K562 (cell line): Measurements from ENCODE around the gene HPSE2.

Source experiments
- ARID1B ChIP-seq: fragments of 450-650 bp; IDR thresholded peaks from 2 replicates; pipeline ENCODE4 v1.6.1; 2016; ENCODE audit warnings: antibody characterized with exemption, mild to moderate bottlenecking, inconsistent platforms
- CTCF ChIP-seq, 3 experiments: IDR thresholded peaks in 2 of 3; conservative IDR thresholded peaks in 1 of 3; 2 replicates each; pipeline ENCODE4 v1.5.1; 2011 to 2012; ENCODE audit warnings: low read length in 3 of 3, mild to moderate bottlenecking in 3 of 3, control low read depth in 2 of 3, improper control_type of control experiment in 1 of 3, inconsistent platforms in 1 of 3, low read depth in 1 of 3, mixed read lengths in 1 of 3, moderate library complexity in 1 of 3; ENCODE audit not compliant: insufficient read depth in 2 of 3
- ETV6 ChIP-seq, 3 experiments: fragments of 150-350 bp in 1 of 3; sonication (generic) in 1 of 3; formaldehyde crosslinking in 1 of 3; IDR thresholded peaks; 2 replicates each; pipeline versions ENCODE4 v1.6.1 to v1.8.0; 2014 to 2022; ENCODE audit warnings: borderline replicate concordance in 2 of 3, low read depth in 2 of 3, antibody characterized with exemption in 1 of 3, low read length in 1 of 3, mild to moderate bottlenecking in 1 of 3, missing genetic modification reagents in 1 of 3
- HOMEZ ChIP-seq: fragments of 250-450 bp; sonication (Bioruptor Pico); IDR thresholded peaks from 2 replicates; pipeline ENCODE4 v1.4.0; 2020; ENCODE audit warnings: mild to moderate bottlenecking, moderate library complexity
- MAZ ChIP-seq, 2 experiments: fragments of 450-650 bp in 1 of 2; sonication (generic) in 1 of 2; formaldehyde crosslinking; IDR thresholded peaks in 1 of 2; conservative IDR thresholded peaks in 1 of 2; 2 replicates each; pipeline versions ENCODE4 v1.4.0 to v1.5.0; 2020; ENCODE audit warnings: mild to moderate bottlenecking in 1 of 2, missing genetic modification reagents in 1 of 2
- POLR2A ChIP-seq: fragments of 450-650 bp; conservative IDR thresholded peaks from 2 replicates; pipeline ENCODE4 v1.6.1; 2016
- TF ChIP-seq, protein P1 (sequence below), 2 experiments: IDR thresholded peaks; 2 replicates each; pipeline ENCODE4 v1.6.1; 2011; ENCODE audit warnings: borderline replicate concordance in 1 of 2, control low read depth in 1 of 2, low read depth in 1 of 2, low read length in 1 of 2, mild to moderate bottlenecking in 1 of 2, mixed read lengths in 1 of 2, moderate library complexity in 1 of 2; ENCODE audit not compliant: insufficient read depth in 1 of 2, insufficient read length in 1 of 2, poor library complexity in 1 of 2, severe bottlenecking in 1 of 2; ENCODE audit errors: extremely low read depth in 1 of 2
- TF ChIP-seq, protein P2 (sequence below), 2 experiments: IDR thresholded peaks; 2 replicates each; pipeline ENCODE4 v1.6.1; 2012; ENCODE audit warnings: improper control_type of control experiment in 2 of 2, low read depth in 2 of 2, low read length in 2 of 2, borderline replicate concordance in 1 of 2
- TF ChIP-seq, protein P3 (sequence below): fragments of 250-450 bp; sonication (Bioruptor Pico); IDR thresholded peaks from 2 replicates; pipeline ENCODE4 v1.5.0; 2021; ENCODE audit warnings: mild to moderate bottlenecking, moderate library complexity

DNA sequence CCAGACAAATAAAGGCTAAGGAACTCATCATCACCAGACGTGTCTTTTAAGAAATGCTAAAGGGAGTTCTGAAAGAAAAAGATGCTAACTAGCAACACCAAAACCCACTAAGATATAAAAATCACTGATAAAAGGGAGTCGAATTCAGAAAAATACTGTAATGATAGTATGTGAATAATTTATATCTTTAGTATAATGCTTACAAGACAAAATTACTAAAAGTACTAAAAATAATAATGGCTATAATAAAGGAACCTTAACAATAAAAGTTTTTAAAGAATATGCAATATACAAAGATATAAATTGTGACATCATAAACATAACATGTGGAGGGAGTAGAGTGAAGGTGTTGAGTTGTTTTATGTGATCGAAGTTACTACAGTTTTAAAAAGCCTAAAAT, 28.3 kb downstream of the HPSE2 start:
- TF ChIP-seq, protein P1, sequence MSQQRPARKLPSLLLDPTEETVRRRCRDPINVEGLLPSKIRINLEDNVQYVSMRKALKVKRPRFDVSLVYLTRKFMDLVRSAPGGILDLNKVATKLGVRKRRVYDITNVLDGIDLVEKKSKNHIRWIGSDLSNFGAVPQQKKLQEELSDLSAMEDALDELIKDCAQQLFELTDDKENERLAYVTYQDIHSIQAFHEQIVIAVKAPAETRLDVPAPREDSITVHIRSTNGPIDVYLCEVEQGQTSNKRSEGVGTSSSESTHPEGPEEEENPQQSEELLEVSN (IDR thresholded peaks at IDR 0.05; ENCODE audit: borderline replicate concordance in 1 of 2, extremely low read depth in 1 of 2, insufficient read depth in 1 of 2, insufficient read length in 1 of 2, low read depth in 1 of 2, low read length in 1 of 2, poor library complexity in 1 of 2, severe bottlenecking in 1 of 2), result no peak
- TF ChIP-seq, protein P2, sequence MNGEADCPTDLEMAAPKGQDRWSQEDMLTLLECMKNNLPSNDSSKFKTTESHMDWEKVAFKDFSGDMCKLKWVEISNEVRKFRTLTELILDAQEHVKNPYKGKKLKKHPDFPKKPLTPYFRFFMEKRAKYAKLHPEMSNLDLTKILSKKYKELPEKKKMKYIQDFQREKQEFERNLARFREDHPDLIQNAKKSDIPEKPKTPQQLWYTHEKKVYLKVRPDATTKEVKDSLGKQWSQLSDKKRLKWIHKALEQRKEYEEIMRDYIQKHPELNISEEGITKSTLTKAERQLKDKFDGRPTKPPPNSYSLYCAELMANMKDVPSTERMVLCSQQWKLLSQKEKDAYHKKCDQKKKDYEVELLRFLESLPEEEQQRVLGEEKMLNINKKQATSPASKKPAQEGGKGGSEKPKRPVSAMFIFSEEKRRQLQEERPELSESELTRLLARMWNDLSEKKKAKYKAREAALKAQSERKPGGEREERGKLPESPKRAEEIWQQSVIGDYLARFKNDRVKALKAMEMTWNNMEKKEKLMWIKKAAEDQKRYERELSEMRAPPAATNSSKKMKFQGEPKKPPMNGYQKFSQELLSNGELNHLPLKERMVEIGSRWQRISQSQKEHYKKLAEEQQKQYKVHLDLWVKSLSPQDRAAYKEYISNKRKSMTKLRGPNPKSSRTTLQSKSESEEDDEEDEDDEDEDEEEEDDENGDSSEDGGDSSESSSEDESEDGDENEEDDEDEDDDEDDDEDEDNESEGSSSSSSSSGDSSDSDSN (IDR thresholded peaks at IDR 0.05; ENCODE audit: borderline replicate concordance in 1 of 2, low read depth in 2 of 2, low read length in 2 of 2), result no peak
- no peak for TF ChIP-seq MAZ (CRISPR knock-in tag; conservative IDR thresholded peaks at IDR 0.05 in 1 of 2, IDR thresholded peaks at IDR 0.05 in 1 of 2)
- no peak for TF ChIP-seq POLR2A
- TF ChIP-seq, protein P3, sequence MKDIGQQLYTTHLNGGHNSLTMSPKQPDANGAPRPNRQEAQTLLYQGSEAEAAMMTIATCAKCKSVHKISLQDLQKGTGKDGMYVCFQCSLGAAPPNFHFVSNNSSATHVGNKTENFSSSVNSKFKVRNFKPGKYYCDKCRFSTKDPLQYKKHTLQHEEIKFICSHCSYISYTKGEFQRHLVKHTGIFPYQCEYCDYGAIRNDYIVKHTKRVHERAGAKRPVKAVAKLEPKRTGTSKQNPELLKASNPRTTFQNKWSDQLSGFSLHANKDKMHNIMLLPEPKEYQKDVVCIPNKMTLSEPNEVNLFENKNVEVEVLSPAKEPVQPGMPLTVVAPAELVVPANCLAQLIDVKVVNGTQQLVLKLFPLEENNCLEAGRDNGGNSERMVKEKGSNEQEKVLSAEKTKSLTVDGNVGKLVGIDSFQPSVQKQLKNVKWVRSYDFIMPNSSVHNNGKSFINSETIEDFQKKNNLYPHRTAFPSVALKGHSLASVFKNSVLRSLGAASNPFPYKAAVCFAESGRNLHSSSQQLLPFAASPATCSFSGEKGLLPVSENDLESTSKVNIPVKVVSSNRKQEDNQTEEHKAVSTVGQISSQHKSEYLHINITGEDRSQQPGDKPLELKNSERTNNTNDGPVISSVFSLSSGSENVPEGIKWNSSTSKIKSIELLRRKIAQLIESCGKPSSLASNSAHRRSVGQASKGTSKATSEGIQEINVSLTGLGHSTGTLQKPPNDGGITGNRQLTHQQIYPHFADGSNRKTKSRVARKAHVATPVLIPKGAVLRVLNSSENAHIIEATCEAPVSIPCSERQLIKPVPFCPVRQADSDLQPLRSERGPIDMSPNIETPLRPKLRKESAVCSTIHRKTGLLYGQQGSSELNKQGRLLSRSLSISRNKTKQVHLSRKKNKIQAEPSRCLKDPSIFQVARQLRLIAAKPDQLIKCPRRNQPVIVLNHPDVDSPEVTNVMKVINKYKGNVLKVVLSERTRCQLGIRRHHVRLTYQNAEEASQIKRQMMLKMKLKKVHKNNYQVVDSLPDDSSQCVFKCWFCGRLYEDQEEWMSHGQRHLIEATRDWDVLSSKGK (CRISPR knock-in tag), result no peak
- TF ChIP-seq ARID1B, result no peak
- TF ChIP-seq HOMEZ (CRISPR knock-in tag), result no peak
- TF ChIP-seq ETV6 (IDR thresholded peaks at IDR 0.05; ENCODE audit: borderline replicate concordance in 1 of 2, low read depth in 2 of 2, low read length in 1 of 2), result no peak
- no peak for TF ChIP-seq ETV6 (CRISPR knock-in tag; IDR thresholded peaks at IDR 0.05; ENCODE audit: borderline replicate concordance)
- TF ChIP-seq CTCF (IDR thresholded peaks at IDR 0.05 in 2 of 3, conservative IDR thresholded peaks at IDR 0.05 in 1 of 3; ENCODE audit: insufficient read depth in 2 of 3, low read depth in 1 of 3, low read length in 3 of 3), result no peak
